ENCODE data around the gene MYH13. TPM values are rescaled to one million over a fixed set of nuclear protein-coding genes. Genes with fewer than 3 reads are reported as not detected.

The MYH13 gene
- total RNA-seq, 1 donor from 2014 or later = not detected

DNA sequence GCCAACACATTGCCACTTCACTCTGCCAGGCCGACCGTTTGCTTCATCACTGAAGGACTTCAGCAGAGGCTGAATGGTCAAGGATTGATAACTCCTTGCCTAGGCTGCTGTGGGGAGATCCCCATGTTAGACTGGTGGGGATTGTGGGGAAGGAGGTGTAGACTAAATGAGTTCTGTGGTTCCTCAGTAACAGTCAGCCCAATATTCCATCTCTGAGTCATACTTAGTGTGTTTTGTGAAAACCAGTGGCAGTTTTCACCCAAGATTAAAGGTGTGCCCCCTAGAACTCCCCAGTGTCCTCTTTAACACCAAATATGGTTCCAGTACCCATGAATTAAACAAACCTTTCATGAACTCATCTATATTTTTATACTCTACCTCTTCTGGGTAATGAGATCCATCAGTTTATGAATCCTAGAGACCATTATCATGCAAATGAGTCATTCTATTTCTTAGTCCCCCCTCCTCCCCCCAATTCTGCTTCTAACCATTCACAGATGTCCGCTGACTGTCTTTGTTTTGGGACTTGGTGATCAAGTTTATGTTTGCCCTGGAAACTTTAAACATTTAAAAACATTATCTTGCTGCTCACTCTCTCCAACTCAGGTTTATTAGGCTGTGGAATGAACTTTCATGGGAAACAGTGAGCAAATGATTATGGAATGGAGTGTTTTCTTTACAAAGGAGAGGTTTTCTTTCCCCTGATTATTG, 107.6 kb downstream of the MYH13 start:
- H3K9me3 ChIP-seq (replicated peaks) = no peaks in the 10 kb centered on the region
- H3K27ac ChIP-seq (replicated peaks) = no peak overlapping the region
- H3K4me1 ChIP-seq = no peaks in the 10 kb centered on the region
- no peak overlapping the region for H3K4me3 ChIP-seq
- intact Hi-C loops (cut with micrococcal nuclease) = no loop called here
- DNase-seq = no peak
- H3K36me3 ChIP-seq = no peaks in the 10 kb centered on the region
- H3K27me3 ChIP-seq (ENCODE audit: low read depth) = peaks cover 28% of the 10 kb centered on the region
- TF ChIP-seq, protein P1, sequence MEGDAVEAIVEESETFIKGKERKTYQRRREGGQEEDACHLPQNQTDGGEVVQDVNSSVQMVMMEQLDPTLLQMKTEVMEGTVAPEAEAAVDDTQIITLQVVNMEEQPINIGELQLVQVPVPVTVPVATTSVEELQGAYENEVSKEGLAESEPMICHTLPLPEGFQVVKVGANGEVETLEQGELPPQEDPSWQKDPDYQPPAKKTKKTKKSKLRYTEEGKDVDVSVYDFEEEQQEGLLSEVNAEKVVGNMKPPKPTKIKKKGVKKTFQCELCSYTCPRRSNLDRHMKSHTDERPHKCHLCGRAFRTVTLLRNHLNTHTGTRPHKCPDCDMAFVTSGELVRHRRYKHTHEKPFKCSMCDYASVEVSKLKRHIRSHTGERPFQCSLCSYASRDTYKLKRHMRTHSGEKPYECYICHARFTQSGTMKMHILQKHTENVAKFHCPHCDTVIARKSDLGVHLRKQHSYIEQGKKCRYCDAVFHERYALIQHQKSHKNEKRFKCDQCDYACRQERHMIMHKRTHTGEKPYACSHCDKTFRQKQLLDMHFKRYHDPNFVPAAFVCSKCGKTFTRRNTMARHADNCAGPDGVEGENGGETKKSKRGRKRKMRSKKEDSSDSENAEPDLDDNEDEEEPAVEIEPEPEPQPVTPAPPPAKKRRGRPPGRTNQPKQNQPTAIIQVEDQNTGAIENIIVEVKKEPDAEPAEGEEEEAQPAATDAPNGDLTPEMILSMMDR (IDR thresholded peaks at IDR 0.05; ENCODE audit: borderline replicate concordance) = no peak

DNA sequence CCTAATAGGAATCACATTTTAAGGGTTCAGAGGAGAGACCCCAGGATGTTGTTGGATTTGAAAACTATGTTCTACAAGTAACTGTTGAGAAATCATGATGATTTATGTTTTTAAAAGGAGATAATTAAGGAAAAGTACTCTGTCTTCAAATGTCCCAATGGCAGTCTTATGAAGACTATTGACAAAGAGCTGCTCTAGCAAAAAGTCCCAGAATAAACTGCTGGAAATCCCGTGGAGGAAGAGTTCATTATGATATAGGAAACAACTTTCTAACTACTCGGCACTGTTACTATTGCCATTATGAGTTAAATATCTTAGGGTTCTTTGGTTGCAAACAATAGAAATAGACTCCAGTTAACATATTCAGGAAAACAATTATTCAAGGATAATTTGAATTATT, 108.8 kb downstream of the MYH13 start:
- intact Hi-C loops (cut with micrococcal nuclease) = no loop called here
- Histone ChIP-seq H3K4me3 (no peak overlapping the region), H3K27me3 (ENCODE audit: low read depth) (peaks cover 22% of the 10 kb centered on the region), H3K36me3 (no peaks in the 10 kb centered on the region), H3K4me1 (no peaks in the 10 kb centered on the region), H3K9me3 (replicated peaks) (no peaks in the 10 kb centered on the region), H3K27ac (replicated peaks) (no peak overlapping the region)
- DNase-seq = no peak
- TF ChIP-seq, protein P1 (IDR thresholded peaks at IDR 0.05; ENCODE audit: borderline replicate concordance) = no peak

DNA sequence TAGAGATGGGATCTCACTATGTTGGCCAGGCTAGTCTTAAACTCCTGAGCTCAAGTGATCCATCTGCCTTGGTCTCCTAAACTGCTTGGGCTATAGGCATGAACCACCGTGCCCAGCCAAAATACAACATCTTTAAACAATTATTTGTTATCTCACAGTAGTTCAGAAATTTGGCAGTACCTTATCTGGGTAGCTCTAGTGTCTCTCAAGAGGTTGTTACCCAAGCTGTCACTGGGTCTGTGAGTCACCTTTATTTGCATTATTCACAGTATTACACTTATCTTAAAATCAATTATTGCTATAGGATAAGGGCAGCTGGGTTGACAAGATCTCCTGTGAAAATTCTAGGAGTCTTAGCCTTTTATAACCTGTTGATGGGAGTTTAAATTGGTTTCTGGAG, 110.4 kb downstream of the MYH13 start:
- Histone ChIP-seq H3K9me3 (replicated peaks) (no peaks in the 10 kb centered on the region), H3K27ac (replicated peaks) (no peak overlapping the region), H3K4me3 (no peak overlapping the region), H3K36me3 (no peaks in the 10 kb centered on the region), H3K27me3 (ENCODE audit: low read depth) (peaks cover 19% of the 10 kb centered on the region), H3K4me1 (no peaks in the 10 kb centered on the region)
- no peak for DNase-seq
- intact Hi-C loops (cut with micrococcal nuclease) = no loop called here
- TF ChIP-seq, protein P1 (IDR thresholded peaks at IDR 0.05; ENCODE audit: borderline replicate concordance) = no peak

DNA sequence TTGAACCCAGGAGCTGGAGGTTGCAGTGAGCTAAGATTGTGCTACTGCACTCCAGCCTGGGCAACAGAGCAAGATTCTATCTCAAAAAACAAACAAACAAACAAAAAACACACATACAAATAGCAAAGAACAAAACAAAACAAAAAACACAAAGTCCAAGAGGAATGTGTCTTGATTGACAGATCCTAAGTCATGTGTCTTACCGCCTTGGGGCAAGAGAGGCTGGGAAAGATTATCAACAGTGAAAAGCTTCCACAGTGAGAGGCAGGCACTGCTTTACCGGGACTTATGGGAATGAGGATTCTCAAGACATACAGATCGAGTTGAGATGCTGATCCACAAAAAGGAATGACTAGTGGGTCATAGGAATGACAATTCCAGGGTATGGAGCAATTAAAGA, 111.7 kb downstream of the MYH13 start:
- Histone ChIP-seq H3K4me1 (no peaks in the 10 kb centered on the region), H3K27ac (replicated peaks) (no peak overlapping the region), H3K9me3 (replicated peaks) (no peaks in the 10 kb centered on the region), H3K4me3 (no peak overlapping the region), H3K36me3 (no peaks in the 10 kb centered on the region), H3K27me3 (ENCODE audit: low read depth) (peaks cover 28% of the 10 kb centered on the region)
- intact Hi-C loops (cut with micrococcal nuclease) = no loop called here
- DNase-seq = no peak
- TF ChIP-seq, protein P1 (IDR thresholded peaks at IDR 0.05; ENCODE audit: borderline replicate concordance) = no peak

DNA sequence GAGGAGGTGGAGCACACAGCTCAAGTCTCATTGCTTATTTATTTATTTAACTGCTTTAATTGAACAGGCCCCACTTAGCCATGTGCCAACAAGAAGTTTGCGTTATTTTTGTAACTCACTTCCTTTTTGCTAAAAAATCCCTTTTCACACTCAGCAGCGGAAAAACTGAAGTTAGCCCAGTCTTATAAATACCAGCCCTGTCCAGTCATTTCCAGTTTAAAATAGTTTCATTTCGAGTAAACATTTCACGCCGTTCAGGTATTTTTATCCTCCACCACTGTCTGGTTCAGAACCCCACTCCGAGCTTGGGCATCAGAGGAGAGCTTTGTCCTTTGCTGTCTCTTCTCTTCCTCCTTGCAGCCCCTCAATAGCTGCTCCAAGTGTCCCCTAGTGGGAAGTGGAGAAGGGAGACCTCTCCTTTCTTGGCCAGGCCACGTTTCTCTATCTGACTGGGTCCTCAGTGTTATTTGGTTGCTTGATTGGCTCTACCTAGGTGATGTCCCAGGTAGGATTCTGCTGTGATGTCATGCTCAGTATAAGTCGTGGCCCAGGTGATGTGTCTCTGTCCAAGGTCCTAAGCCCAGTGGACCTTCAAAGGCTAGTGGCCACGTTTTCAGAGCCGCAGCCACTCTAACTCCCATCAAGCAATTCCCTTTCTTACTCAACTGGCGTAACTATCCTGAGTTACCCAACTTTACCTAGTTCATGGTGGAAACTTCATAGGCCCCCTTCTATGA, 121.4 kb downstream of the MYH13 start:
- peaks cover 32% of the 10 kb centered on the region for H3K27me3 ChIP-seq (ENCODE audit: low read depth)
- H3K4me3 ChIP-seq = no peak overlapping the region
- no peaks in the 10 kb centered on the region for H3K9me3 ChIP-seq (replicated peaks)
- no peak for DNase-seq
- intact Hi-C loops (cut with micrococcal nuclease) = no loop called here
- H3K36me3 ChIP-seq = no peaks in the 10 kb centered on the region
- TF ChIP-seq, protein P1 (IDR thresholded peaks at IDR 0.05; ENCODE audit: borderline replicate concordance) = no peak
- no peaks in the 10 kb centered on the region for H3K4me1 ChIP-seq
- no peak overlapping the region for H3K27ac ChIP-seq (replicated peaks)

Other genes starting within 250 kb of the MYH13 start
- gene GAS7, start 174.4 kb downstream of the MYH13 start, total RNA-seq = 87.6 TPM
- not detected for gene MYH8, start 48.9 kb upstream of the MYH13 start, total RNA-seq
- not detected for gene MYH4, start 96.6 kb upstream of the MYH13 start, total RNA-seq
- 0.14 TPM for gene MYH1, start 145.5 kb upstream of the MYH13 start, total RNA-seq
- 0.33 TPM for gene MYH2, start 176.7 kb upstream of the MYH13 start, total RNA-seq

Measured in left ventricle myocardium inferior (tissue), 1 donor.